K562 (cell line): Measurements from ENCODE around the gene TREH. TPM values are rescaled to one million over a fixed set of nuclear protein-coding genes. Genes with fewer than 3 reads are reported as not detected.

ENCODE experiments used
- BMI1 ChIP-seq: fragments of 150-350 bp; IDR thresholded peaks from 2 replicates; pipeline ENCODE4 v1.6.1; 2014; ENCODE audit warnings: low read length
- CTBP1 ChIP-seq: fragments of 450-650 bp; IDR thresholded peaks from 2 replicates; pipeline ENCODE4 v1.6.1; 2016; ENCODE audit warnings: borderline replicate concordance
- CXXC5 ChIP-seq: fragments of 250-450 bp; sonication (Bioruptor Pico); IDR thresholded peaks from 2 replicates; pipeline ENCODE4 v1.8.0; 2022; ENCODE audit warnings: inconsistent platforms, mild to moderate bottlenecking, moderate library complexity
- ELF1 ChIP-seq: fragments of 200-800 bp; sonication (Bioruptor generic); IDR thresholded peaks from 2 replicates; pipeline ENCODE4 v1.6.1; 2016; ENCODE audit warnings: missing genetic modification characterization, missing compliant biosample characterization
- EP400 ChIP-seq: fragments of 450-650 bp; IDR thresholded peaks from 2 replicates; pipeline ENCODE4 v1.6.1; 2017; ENCODE audit warnings: antibody characterized with exemption, mild to moderate bottlenecking, moderate library complexity
- GATAD2B ChIP-seq: fragments of 450-650 bp; IDR thresholded peaks from 2 replicates; pipeline ENCODE4 v1.6.1; 2017; ENCODE audit warnings: mild to moderate bottlenecking, borderline replicate concordance
- HNRNPL ChIP-seq: fragments of 200-400 bp; formaldehyde crosslinking; IDR thresholded peaks from 2 replicates; pipeline ENCODE4 v1.6.1; 2017; ENCODE audit warnings: low read depth, mild to moderate bottlenecking, low read length
- NFRKB ChIP-seq: fragments of 450-650 bp; IDR thresholded peaks from 2 replicates; pipeline ENCODE4 v1.6.1; 2016; ENCODE audit warnings: low read depth
- NFXL1 ChIP-seq: fragments of 450-650 bp; formaldehyde crosslinking; IDR thresholded peaks from 2 replicates; pipeline ENCODE4 v1.4.0; 2021; ENCODE audit warnings: mild to moderate bottlenecking
- POLR2H ChIP-seq: IDR thresholded peaks from 2 replicates; pipeline ENCODE4 v1.6.1; 2016; ENCODE audit warnings: missing genetic modification characterization, low read depth, mild to moderate bottlenecking, control low read depth, missing compliant biosample characterization, moderate library complexity
- PPARD ChIP-seq: fragments of 250-450 bp; sonication (Bioruptor Pico); IDR thresholded peaks from 2 replicates; pipeline ENCODE4 v1.8.0; 2022; ENCODE audit warnings: inconsistent platforms, mild to moderate bottlenecking, moderate library complexity
- SIN3B ChIP-seq: fragments of 450-650 bp; IDR thresholded peaks from 2 replicates; pipeline ENCODE4 v1.6.1; 2017; ENCODE audit warnings: low read depth, mild to moderate bottlenecking, moderate library complexity
- SMARCA5 ChIP-seq: fragments of 450-650 bp; IDR thresholded peaks from 2 replicates; pipeline ENCODE4 v1.6.1; 2016
- SMARCC2 ChIP-seq: fragments of 450-650 bp; IDR thresholded peaks from 2 replicates; pipeline ENCODE4 v1.6.1; 2017; ENCODE audit warnings: antibody characterized with exemption, moderate library complexity, mild to moderate bottlenecking, low read depth
- TOE1 ChIP-seq, 2 experiments: fragments of 450-650 bp in 1 of 2; sonication (generic) in 1 of 2; formaldehyde crosslinking in 1 of 2; IDR thresholded peaks; 2 replicates each; pipeline versions ENCODE4 v1.7.1 to v1.8.0; 2016 to 2022; ENCODE audit warnings: borderline replicate concordance in 2 of 2, mild to moderate bottlenecking in 2 of 2, antibody characterized with exemption in 1 of 2, inconsistent platforms in 1 of 2, low read depth in 1 of 2, missing genetic modification reagents in 1 of 2, moderate library complexity in 1 of 2
- polyA plus RNA-seq, 8 experiments: library from polyadenylated mRNA; depleted of rRNA in 4 of 8; stranded (reverse) in 5 of 8; unstranded in 3 of 8; fragments of >200 nt; fragmentation: Nextera tagmentation in 2 of 8; fragmentation: Illumina TruSeq in 1 of 8; extraction: Ambion mirVana in 2 of 8; extraction: Trizol in 1 of 8; gene quantifications; 2 replicates each; pipeline versions ENCODE4 v1.2.1 to v1.2.3, GENCODE V29; 2011 to 2014; ENCODE audit warnings: inconsistent platforms in 1 of 8, missing spikeins in 1 of 8
- total RNA-seq, 7 experiments: library from RNA; depleted of rRNA in 6 of 7; stranded (reverse); fragments of >200 nt in 6 of 7; fragmentation: Illumina TruSeq in 2 of 7; extraction: Trizol in 2 of 7; gene quantifications; 2 replicates each; pipeline versions ENCODE4 v1.2.1 to v1.2.3, GENCODE V29; 2011 to 2021; ENCODE audit warnings: low replicate concordance in 1 of 7
- TF ChIP-seq, protein P1 (sequence below): sonication (generic); formaldehyde crosslinking; IDR thresholded peaks from 2 replicates; pipeline ENCODE4 v1.8.0; 2022; ENCODE audit warnings: missing genetic modification reagents, mild to moderate bottlenecking, borderline replicate concordance
- TF ChIP-seq, protein P2 (sequence below): fragments of 250-450 bp; sonication (Bioruptor Pico); IDR thresholded peaks from 2 replicates; pipeline ENCODE4 v1.5.0; 2022; ENCODE audit warnings: mild to moderate bottlenecking
- TF ChIP-seq, protein P3 (sequence below): fragments of 450-650 bp; IDR thresholded peaks from 2 replicates; pipeline ENCODE4 v1.6.1; 2014; ENCODE audit warnings: low read depth, mild to moderate bottlenecking, moderate library complexity, borderline replicate concordance
- TF ChIP-seq, protein P4 (sequence below): fragments of 450-650 bp; conservative IDR thresholded peaks from 2 replicates; pipeline ENCODE4 v1.6.1; 2016; ENCODE audit warnings: missing genetic modification characterization, low read depth, mild to moderate bottlenecking, missing compliant biosample characterization, moderate library complexity
- TF ChIP-seq, protein P5 (sequence below): sonication (generic); formaldehyde crosslinking; IDR thresholded peaks from 2 replicates; pipeline ENCODE4 v1.8.1; 2023; ENCODE audit warnings: mild to moderate bottlenecking, missing genetic modification reagents

Gene TREH
- total and polyA plus RNA-seq, 9 of the 15 experiments (the other 6 are each of a cell fraction or from before 2014, with no cell fraction given) = 0.09 to 0.20 (median 0.11) TPM; not detected in 6

DNA sequence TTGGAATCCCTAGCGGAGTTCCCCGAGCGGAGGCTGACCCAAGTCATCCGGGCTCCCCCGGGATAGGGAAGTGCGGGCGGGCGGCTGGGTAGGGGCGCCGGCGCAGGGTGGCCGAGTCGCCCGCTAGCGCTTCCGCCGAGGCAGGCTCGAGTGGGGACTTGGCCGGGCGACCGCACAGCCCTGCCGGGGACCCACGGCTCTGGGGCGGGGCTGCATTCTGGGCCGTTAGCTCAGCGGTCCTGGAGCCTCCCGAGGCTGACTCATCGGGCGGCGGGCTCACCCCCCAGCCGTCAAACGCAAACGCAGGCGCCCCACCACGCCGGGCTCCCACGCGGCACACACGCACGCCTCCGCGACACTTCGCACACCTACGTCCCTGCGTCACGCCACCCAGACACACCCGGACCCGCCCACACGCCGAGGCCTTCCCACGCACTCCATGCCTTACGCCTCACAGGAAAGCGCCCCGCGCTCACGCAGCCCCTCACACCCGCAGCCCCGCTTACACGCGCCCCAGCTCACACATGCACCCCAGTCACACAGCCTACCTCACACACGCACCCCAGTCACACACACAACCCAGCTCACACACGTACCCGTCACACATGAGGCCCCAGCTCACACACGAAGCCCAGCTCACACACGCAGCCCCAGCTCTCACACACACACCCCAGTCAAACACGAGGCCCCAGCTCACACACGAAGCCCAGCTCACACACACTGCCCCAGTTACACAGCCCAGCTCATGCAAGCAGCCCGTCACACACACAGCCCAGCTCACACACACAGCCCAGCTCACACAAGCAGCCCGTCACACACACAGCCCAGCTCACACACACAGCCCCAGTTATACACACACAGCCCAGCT lies 70.9 kb downstream of the TREH start (continued):
- TF ChIP-seq PPARD (CRISPR knock-in tag) (no peak), GATAD2B (0 out of 2 replicates have a peak, but pooled peaks have one; percentile 41), CTBP1 (peak; percentile 52), TOE1 (IDR thresholded peaks at IDR 0.05; ENCODE audit: borderline replicate concordance) (no peak; the same call in none of the 2 replicates), TOE1 (CRISPR knock-in tag; IDR thresholded peaks at IDR 0.05; ENCODE audit: borderline replicate concordance, low read depth) (peak; percentile 82; the same call in 1 of the 2 replicates), EP400 (peak; percentile 85), HNRNPL (0 out of 2 replicates have a peak, but pooled peaks have one; percentile 24), SIN3B (no peak), POLR2H (tag) (no peak), SMARCC2 (no peak; the same call in 1 of the 2 replicates), CXXC5 (CRISPR knock-in tag) (peak; percentile 96), NFXL1 (CRISPR knock-in tag) (no peak), BMI1 (no peak), SMARCA5 (peak; percentile 90), ELF1 (tag) (peak; percentile 9), NFRKB (peak; percentile 79)
- TF ChIP-seq, protein P1, sequence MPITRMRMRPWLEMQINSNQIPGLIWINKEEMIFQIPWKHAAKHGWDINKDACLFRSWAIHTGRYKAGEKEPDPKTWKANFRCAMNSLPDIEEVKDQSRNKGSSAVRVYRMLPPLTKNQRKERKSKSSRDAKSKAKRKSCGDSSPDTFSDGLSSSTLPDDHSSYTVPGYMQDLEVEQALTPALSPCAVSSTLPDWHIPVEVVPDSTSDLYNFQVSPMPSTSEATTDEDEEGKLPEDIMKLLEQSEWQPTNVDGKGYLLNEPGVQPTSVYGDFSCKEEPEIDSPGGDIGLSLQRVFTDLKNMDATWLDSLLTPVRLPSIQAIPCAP (CRISPR knock-in tag) = peak; percentile 81; the same call in 1 of the 2 replicates
- TF ChIP-seq, protein P2, sequence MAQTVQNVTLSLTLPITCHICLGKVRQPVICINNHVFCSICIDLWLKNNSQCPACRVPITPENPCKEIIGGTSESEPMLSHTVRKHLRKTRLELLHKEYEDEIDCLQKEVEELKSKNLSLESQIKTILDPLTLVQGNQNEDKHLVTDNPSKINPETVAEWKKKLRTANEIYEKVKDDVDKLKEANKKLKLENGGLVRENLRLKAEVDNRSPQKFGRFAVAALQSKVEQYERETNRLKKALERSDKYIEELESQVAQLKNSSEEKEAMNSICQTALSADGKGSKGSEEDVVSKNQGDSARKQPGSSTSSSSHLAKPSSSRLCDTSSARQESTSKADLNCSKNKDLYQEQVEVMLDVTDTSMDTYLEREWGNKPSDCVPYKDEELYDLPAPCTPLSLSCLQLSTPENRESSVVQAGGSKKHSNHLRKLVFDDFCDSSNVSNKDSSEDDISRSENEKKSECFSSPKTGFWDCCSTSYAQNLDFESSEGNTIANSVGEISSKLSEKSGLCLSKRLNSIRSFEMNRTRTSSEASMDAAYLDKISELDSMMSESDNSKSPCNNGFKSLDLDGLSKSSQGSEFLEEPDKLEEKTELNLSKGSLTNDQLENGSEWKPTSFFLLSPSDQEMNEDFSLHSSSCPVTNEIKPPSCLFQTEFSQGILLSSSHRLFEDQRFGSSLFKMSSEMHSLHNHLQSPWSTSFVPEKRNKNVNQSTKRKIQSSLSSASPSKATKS (CRISPR knock-in tag) = no peak
- TF ChIP-seq, protein P3, sequence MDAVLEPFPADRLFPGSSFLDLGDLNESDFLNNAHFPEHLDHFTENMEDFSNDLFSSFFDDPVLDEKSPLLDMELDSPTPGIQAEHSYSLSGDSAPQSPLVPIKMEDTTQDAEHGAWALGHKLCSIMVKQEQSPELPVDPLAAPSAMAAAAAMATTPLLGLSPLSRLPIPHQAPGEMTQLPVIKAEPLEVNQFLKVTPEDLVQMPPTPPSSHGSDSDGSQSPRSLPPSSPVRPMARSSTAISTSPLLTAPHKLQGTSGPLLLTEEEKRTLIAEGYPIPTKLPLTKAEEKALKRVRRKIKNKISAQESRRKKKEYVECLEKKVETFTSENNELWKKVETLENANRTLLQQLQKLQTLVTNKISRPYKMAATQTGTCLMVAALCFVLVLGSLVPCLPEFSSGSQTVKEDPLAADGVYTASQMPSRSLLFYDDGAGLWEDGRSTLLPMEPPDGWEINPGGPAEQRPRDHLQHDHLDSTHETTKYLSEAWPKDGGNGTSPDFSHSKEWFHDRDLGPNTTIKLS = peak; percentile 54; the same call in 1 of the 2 replicates
- TF ChIP-seq, protein P4, sequence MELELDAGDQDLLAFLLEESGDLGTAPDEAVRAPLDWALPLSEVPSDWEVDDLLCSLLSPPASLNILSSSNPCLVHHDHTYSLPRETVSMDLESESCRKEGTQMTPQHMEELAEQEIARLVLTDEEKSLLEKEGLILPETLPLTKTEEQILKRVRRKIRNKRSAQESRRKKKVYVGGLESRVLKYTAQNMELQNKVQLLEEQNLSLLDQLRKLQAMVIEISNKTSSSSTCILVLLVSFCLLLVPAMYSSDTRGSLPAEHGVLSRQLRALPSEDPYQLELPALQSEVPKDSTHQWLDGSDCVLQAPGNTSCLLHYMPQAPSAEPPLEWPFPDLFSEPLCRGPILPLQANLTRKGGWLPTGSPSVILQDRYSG = no peak
- TF ChIP-seq, protein P5, sequence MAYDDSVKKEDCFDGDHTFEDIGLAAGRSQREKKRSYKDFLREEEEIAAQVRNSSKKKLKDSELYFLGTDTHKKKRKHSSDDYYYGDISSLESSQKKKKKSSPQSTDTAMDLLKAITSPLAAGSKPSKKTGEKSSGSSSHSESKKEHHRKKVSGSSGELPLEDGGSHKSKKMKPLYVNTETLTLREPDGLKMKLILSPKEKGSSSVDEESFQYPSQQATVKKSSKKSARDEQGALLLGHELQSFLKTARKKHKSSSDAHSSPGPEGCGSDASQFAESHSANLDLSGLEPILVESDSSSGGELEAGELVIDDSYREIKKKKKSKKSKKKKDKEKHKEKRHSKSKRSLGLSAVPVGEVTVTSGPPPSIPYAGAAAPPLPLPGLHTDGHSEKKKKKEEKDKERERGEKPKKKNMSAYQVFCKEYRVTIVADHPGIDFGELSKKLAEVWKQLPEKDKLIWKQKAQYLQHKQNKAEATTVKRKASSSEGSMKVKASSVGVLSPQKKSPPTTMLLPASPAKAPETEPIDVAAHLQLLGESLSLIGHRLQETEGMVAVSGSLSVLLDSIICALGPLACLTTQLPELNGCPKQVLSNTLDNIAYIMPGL (CRISPR knock-in tag) = no peak
